GM10248 (cell line): ENCODE results near the gene EFNA1.

Experiments
- CTCF ChIA-PET: fragments of 300-600 bp; sonication (Branson Sonifier 250); formaldehyde crosslinking; extraction: SDS; loops from one replicate; lab custom pipeline; 2021; ENCODE audit warnings: antibody characterized with exemption; lab: Yijun Ruan, JAX
- POLR2A ChIA-PET: fragments of 350-650 bp; sonication (Branson Sonifier 250); formaldehyde crosslinking; extraction: SDS; loops from one replicate; lab custom pipeline; 2020; ENCODE audit warnings: antibody characterized with exemption; lab: Yijun Ruan, JAX
- DNase-seq: peaks from one replicate; pipeline ENCODE4 v3.0.0; 2012; ENCODE audit errors: extremely low spot score
- TF ChIP-seq, protein P1 (sequence below): IDR thresholded peaks from 2 replicates; pipeline ENCODE4 v1.5.1; 2012; ENCODE audit warnings: mild to moderate bottlenecking, low read depth; ENCODE audit errors: extremely low read depth, missing control alignments, control extremely low read depth

EFNA1 gene

DNA sequence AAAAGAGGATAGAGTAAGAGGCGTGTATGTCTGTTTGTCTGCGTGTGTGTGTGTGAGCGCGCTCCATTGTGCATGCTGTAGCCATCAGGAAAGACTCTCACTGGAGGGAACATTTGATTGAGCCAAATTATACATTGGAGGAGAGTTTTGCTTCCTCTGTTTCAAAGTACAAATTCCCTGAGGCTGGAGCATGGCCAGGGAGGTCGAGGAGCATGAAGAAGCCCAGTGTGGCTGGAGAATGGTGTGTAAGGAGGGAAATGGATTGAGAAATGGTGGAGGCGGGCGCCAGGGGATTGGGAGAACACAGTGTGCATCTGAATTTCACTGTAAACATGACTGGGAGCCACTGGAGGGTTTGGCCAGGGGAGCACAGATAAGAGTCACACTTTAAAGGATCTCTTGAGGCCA lies 22.1 kb upstream of the EFNA1 start:
- ChIA-PET CTCF (interaction anchor here (1.3 to 6.6 kb wide), 3 partner anchors 14 to 62 kb away, joined by 4 to 26 read pairs (median 14); no protein-coding TSS in a partner anchor), POLR2A (no interaction called here)
- DNase-seq, result no peak
- TF ChIP-seq, protein P1, sequence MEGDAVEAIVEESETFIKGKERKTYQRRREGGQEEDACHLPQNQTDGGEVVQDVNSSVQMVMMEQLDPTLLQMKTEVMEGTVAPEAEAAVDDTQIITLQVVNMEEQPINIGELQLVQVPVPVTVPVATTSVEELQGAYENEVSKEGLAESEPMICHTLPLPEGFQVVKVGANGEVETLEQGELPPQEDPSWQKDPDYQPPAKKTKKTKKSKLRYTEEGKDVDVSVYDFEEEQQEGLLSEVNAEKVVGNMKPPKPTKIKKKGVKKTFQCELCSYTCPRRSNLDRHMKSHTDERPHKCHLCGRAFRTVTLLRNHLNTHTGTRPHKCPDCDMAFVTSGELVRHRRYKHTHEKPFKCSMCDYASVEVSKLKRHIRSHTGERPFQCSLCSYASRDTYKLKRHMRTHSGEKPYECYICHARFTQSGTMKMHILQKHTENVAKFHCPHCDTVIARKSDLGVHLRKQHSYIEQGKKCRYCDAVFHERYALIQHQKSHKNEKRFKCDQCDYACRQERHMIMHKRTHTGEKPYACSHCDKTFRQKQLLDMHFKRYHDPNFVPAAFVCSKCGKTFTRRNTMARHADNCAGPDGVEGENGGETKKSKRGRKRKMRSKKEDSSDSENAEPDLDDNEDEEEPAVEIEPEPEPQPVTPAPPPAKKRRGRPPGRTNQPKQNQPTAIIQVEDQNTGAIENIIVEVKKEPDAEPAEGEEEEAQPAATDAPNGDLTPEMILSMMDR, result no peak

DNA sequence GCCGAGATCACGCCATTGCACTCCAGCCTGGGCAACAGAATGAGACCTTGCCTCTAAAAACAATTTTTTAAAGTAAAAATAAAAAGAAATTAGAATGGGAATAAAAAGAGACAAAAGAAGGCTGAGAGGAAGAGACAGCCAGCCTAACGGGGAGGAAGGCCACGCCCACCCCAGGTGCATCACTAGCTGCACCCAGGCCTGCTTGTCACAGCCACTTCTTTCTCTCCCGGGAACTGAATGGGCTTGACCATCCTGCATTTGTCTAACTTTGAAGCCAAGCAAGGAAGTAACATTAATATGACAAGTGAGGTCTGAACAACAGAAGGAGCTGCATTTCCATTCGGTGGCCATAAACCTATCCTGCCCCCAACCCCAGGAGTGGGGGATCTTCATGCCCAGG lies 20.8 kb upstream of the EFNA1 start:
- no peak for DNase-seq
- TF ChIP-seq, protein P1, result no peak
- CTCF ChIA-PET, result interaction anchor here (0.7 to 6.6 kb wide), 7 partner anchors 14 to 144 kb away, joined by 3 to 26 read pairs (median 3); partner anchors contain the start of gene KRTCAP2
- POLR2A ChIA-PET, result no interaction called here

DNA sequence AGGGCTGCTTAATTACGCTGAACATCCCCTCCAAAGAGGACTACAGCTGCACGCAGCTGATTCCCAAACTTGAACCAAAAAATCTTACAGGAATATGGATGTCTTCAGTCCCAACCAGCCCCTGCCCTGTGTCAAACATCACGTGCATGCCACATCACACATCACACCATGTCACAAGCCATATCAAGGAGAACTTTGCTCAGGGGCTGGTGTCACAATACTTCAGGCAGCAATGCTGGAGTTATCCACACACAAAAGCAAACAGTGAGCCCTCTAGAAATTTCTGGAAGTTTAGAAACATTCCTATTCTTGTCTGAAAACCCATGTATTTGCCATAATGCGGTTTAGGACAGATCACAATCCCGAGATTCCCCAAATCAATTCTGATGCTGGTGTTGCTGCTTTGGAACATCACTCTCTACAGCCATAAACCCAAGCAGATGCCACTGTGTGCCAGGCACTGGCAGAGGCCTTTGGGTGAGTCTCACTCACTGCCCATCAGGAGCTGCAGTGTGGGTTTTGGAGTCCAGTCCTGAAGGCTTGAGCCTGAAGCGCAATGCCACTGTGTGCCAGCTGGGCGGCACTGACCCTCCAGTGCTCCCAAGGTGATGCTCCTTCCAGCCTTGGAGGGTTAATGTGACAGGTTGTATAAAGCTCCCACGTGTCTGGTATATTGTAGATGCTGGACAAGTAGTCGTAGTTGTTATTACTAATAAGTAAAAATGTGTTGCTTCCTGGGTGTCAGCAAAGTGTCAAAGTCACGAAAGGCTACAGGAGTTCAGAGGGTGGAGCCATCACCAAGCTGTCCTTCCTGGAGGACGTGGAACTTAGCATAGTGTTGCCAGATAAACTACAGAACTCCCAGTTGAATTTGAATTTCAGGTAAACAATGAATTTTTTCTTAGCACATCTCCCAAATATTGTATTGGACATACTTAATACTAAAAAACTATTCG lies 20.1 kb upstream of the EFNA1 start:
- DNase-seq, result no peak
- ChIA-PET POLR2A (no interaction called here), CTCF (interaction anchor here (0.7 to 6.6 kb wide), 9 partner anchors 12 to 143 kb away, joined by 3 to 26 read pairs (median 3); partner anchors contain the start of gene KRTCAP2)
- TF ChIP-seq, protein P1, result no peak

DNA sequence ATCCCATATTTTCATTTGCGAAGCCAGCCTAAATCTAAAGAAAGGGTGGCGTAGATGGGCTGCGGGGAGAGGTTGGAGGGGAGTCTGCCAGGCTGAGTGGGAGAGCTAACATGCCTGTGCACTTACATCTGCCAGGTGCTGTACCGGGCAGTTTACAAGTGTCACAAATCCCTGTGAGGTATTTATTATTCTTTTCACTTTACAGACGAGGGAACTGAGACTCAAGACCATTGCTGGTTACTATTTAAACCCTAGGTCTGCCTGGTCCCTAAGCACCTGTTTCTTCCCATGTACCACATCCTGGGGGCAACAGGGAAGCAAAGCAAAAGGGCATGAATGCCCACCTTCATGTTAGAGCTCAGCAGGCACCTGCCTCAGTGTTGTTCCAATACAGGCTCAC lies 19.4 kb upstream of the EFNA1 start:
- ChIA-PET POLR2A (no interaction called here), CTCF (interaction anchor here (0.7 to 6.6 kb wide), 5 partner anchors 13 to 65 kb away, joined by 3 to 26 read pairs (median 10); partner anchors contain the start of gene KRTCAP2)
- no peak for DNase-seq

DNA sequence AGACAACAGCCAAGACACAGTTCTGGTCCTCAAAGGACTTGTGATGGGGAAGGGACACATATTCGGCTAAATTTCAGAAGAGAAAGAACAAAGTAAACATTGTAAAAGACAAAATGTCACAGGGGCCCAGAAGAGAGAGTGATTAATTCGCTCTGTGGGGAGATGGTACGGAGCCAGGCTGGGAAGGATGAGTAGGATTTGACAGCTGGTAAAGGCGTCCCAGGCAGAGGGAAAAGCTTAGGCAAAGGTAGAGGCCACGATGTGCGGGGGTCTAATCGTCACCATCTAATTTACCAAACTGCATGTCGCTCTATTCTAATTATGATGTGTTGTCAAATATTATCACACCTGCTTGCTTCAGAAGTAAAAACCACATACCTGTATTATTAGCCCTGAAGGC lies 17.3 kb upstream of the EFNA1 start:
- POLR2A ChIA-PET, result no interaction called here
- DNase-seq, result no peak
- CTCF ChIA-PET, result interaction anchor here (0.6 kb wide), 1 partner anchor 8 kb away, joined by 3 read pairs; no protein-coding TSS in a partner anchor
- TF ChIP-seq, protein P1, result no peak

More for the DNA sequence above, 19.4 kb upstream of the EFNA1 start:
- TF ChIP-seq, protein P1, result no peak

DNA sequence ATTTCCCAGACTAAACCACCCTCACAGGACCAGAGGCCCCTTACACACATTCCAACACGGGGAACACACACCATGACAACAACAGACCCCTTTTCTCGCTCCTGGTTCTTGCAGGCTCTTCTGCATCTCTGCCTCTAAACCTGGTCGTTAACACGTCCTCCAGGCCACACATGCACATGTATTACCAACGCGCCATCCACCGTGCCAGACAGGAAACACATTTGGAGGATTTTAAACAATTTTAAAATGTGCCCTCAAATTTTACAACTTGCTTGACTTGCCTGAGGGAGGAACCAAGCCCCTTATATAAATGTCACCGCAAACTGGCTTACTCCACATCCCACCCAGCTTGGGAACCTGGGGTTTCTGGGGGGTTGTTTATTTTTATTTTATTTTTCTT lies 16.9 kb upstream of the EFNA1 start:
- DNase-seq, result no peak
- ChIA-PET POLR2A (no interaction called here), CTCF (interaction anchor here (0.6 kb wide), 1 partner anchor 8 kb away, joined by 3 read pairs; no protein-coding TSS in a partner anchor)
- TF ChIP-seq, protein P1, result no peak
